Thoracic aorta (tissue), 2 donors: ENCODE data around the gene DUSP1. TPM values are rescaled to one million over a fixed set of nuclear protein-coding genes. Genes with fewer than 3 reads are reported as not detected.

Experiments
- ATAC-seq: fragments of 150-250 bp; one replicate; pipeline ENCODE4 v1.8.0; 2017; ENCODE audit warnings: low read depth; ENCODE audit not compliant: insufficient number of reproducible peaks, low FRiP score
- DNase-seq: peaks from one replicate; pipeline ENCODE4 v3.0.0-alpha.2; 2020; ENCODE audit warnings: low spot score
- H3K27ac ChIP-seq, 2 donors: fragments of 200-600 bp; sonication (generic); 1 replicate in 1 of 2; 2 replicates in 1 of 2; pipeline ENCODE4 v1.5.1; 2016; ENCODE audit warnings: mild to moderate bottlenecking in 2 of 2, moderate library complexity in 2 of 2
- H3K27me3 ChIP-seq: fragments of 200-600 bp; sonication (generic); replicated peaks from 2 replicates; pipeline ENCODE4 v1.6.0; 2016; ENCODE audit warnings: mild to moderate bottlenecking; ENCODE audit not compliant: insufficient read depth
- H3K36me3 ChIP-seq: fragments of 200-600 bp; sonication (generic); one replicate; pipeline ENCODE4 v1.5.1; 2016
- H3K4me1 ChIP-seq, 2 donors: fragments of 200-600 bp; sonication (generic); 1 replicate in 1 of 2; 2 replicates in 1 of 2; pipeline versions ENCODE4 v1.5.1 to v1.6.0; 2016; ENCODE audit warnings: low read depth in 2 of 2, mild to moderate bottlenecking in 1 of 2; ENCODE audit not compliant: control insufficient read depth in 1 of 2
- H3K4me3 ChIP-seq: fragments of 200-600 bp; sonication (generic); 2 replicates; pipeline ENCODE4 v1.5.1; 2016; ENCODE audit warnings: mild to moderate bottlenecking
- H3K9me3 ChIP-seq: fragments of 200-600 bp; sonication (generic); 2 replicates; pipeline ENCODE4 v1.5.1; 2016
- CTCF ChIP-seq: fragments of 200-600 bp; sonication (generic); IDR thresholded peaks from one replicate; pipeline ENCODE4 v1.5.1; 2019; ENCODE audit warnings: antibody characterized with exemption
- total RNA-seq, 2 donors: library from RNA; depleted of rRNA; stranded (reverse); fragments of >200 nt; gene quantifications; one replicate each; pipeline versions ENCODE4 v1.1.0 to v1.2.3, GENCODE V29; 2016

The DUSP1 gene
- total RNA-seq, 2 donors from 2014 or later: 813 to 3,699 TPM

GRCh38 chr5:172720655-172721054 is 50.3 kb downstream of the DUSP1 start:
- Histone ChIP-seq H3K27me3 (no peaks in the 10 kb centered on the region), H3K4me1 (peaks cover 20 to 49% of the 10 kb centered on the region in 2 donors), H3K27ac (peak overlapping the region; percentile 52 to 76), H3K36me3 (no peaks in the 10 kb centered on the region), H3K4me3 (no peak overlapping the region), H3K9me3 (no peaks in the 10 kb centered on the region)
- DNase-seq: no peak
- TF ChIP-seq CTCF: no peak
- ATAC-seq: no peak

- DNase-seq (no peak), ATAC-seq (no peak)
- no peak for TF ChIP-seq CTCF
- Histone ChIP-seq H3K4me1 (peaks cover 29 to 63% of the 10 kb centered on the region in 2 donors), H3K27me3 (no peaks in the 10 kb centered on the region), H3K27ac (no peak overlapping the region), H3K4me3 (no peak overlapping the region), H3K9me3 (no peaks in the 10 kb centered on the region), H3K36me3 (no peaks in the 10 kb centered on the region)
Measured at GRCh38 chr5:172719211-172719610, 51.8 kb downstream of the DUSP1 start.

- Histone ChIP-seq H3K36me3 (no peaks in the 10 kb centered on the region), H3K27ac (no peak overlapping the region), H3K27me3 (no peaks in the 10 kb centered on the region), H3K9me3 (no peaks in the 10 kb centered on the region), H3K4me1 (peaks cover 29 to 67% of the 10 kb centered on the region in 2 donors), H3K4me3 (no peak overlapping the region)
- TF ChIP-seq CTCF: no peak
- DNase-seq: no peak
- ATAC-seq: no peak
Measured at GRCh38 chr5:172718527-172719114, 52.4 kb downstream of the DUSP1 start.

Other genes with a start within 250 kb of the DUSP1 start
- 10 to 100 TPM; 17.3 to 17.6 TPM for gene NEURL1B, start 129.9 kb downstream of the DUSP1 start, total RNA-seq
- 100 to 1,000 TPM; 141 to 230 TPM for gene ERGIC1, start 63.1 kb upstream of the DUSP1 start, total RNA-seq
- gene RPL26L1, start 188.2 kb upstream of the DUSP1 start, total RNA-seq: 1 to 10 TPM; 7.2 to 9.9 TPM
- gene ATP6V0E1, start 212.6 kb upstream of the DUSP1 start, total RNA-seq: 100 to 1,000 TPM; 117 to 123 TPM